ENCODE results near the gene FADS2. TPM values are rescaled to one million over a fixed set of nuclear protein-coding genes. Genes with fewer than 3 reads are reported as not detected.

The FADS2 gene
- total and polyA plus RNA-seq, 2 of the 13 experiments (the other 11 are each of a cell fraction or from before 2014, with no cell fraction given), result 90.1 to 124 TPM

DNA sequence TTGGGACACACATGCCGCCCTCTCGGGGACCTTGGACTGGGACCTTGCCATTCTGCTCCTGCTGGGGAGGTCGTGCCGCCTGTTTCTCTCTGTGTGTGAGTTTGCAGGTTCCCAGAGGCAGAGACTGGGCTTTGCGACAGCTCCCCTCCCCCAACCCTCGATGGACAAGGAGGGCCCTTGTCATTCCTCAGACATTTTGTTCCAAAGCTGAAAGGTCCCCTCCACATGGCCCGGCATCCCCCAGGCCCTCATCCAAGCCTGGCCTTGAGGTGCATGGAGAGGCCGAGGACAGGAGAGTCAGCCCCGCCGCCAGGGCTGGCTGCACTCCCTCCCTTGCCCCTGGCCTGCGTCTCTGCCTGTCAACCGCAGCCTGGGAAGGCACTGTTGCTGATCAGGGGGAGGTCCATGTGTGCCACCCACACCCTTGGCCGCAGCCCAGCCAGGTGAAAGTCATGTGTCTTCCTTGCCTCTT is 25.6 kb downstream of the FADS2 start:
- Histone ChIP-seq H3K27me3 (ENCODE audit: control insufficient read depth in 1 of 2, insufficient read depth in 2 of 2, low read length in 2 of 2) (no peaks in the 10 kb centered on the region), H4K20me1 (ENCODE audit: insufficient read depth, low read length) (no peaks in the 10 kb centered on the region), H3K9ac (ENCODE audit: insufficient read depth, low read depth, low read length) (no peak overlapping the region), H3K4me3 (replicated peaks in 1 of 3; ENCODE audit: insufficient read depth in 1 of 3, low read depth in 2 of 3, low read length in 3 of 3) (no peak overlapping the region), H3K79me2 (ENCODE audit: insufficient read depth, low read length) (no peaks in the 10 kb centered on the region), H3K4me1 (ENCODE audit: insufficient read depth, low read length) (no peaks in the 10 kb centered on the region), H2AFZ (ENCODE audit: low read length) (no peak overlapping the region), H3K36me3 (replicated peaks in 1 of 2; ENCODE audit: control insufficient read depth in 1 of 2, insufficient read depth in 2 of 2, low read length in 2 of 2) (peaks cover 1 to 41% of the 10 kb centered on the region in 2 experiments), H3K27ac (ENCODE audit: extremely low read length, insufficient read depth, low read length) (no peak overlapping the region), H3K9me3 (ENCODE audit: low read length) (no peaks in the 10 kb centered on the region), H3K4me2 (ENCODE audit: low read depth, low read length) (no peak overlapping the region)
- ChIA-PET POLR2A (no interaction called here), CTCF (ENCODE audit: low intra/inter-chr PET ratio, low total read pairs) (no interaction called here)
- FAIRE-seq, result no peak
- intact Hi-C loops (cut with micrococcal nuclease; ENCODE audit: unreplicated experiment) (no loop called here), in situ Hi-C loops (cut with HindIII; ENCODE audit: extremely low pct_ligation_motif_present, low pct_unique_long_range_greater_than_20kb) (no loop called here)
- WGBS (ENCODE audit: low lambda C conversion rate), result 100% methylated on average over 1 of the region's 13 CpGs
- ATAC-seq, result no peak
- TF ChIP-seq, protein P1, sequence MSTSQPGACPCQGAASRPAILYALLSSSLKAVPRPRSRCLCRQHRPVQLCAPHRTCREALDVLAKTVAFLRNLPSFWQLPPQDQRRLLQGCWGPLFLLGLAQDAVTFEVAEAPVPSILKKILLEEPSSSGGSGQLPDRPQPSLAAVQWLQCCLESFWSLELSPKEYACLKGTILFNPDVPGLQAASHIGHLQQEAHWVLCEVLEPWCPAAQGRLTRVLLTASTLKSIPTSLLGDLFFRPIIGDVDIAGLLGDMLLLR (CRISPR knock-in tag; IDR thresholded peaks at IDR 0.05), result no peak
- no peak for TF ChIP-seq MTA3 (CRISPR knock-in tag; IDR thresholded peaks at IDR 0.05)
- no peak for TF ChIP-seq ZNF703 (CRISPR knock-in tag; IDR thresholded peaks at IDR 0.05; ENCODE audit: borderline replicate concordance)
- BruUV-seq (replicated peaks), result no TSS peak
- DNase-seq (ENCODE audit: low spot score), result no peak

DNA sequence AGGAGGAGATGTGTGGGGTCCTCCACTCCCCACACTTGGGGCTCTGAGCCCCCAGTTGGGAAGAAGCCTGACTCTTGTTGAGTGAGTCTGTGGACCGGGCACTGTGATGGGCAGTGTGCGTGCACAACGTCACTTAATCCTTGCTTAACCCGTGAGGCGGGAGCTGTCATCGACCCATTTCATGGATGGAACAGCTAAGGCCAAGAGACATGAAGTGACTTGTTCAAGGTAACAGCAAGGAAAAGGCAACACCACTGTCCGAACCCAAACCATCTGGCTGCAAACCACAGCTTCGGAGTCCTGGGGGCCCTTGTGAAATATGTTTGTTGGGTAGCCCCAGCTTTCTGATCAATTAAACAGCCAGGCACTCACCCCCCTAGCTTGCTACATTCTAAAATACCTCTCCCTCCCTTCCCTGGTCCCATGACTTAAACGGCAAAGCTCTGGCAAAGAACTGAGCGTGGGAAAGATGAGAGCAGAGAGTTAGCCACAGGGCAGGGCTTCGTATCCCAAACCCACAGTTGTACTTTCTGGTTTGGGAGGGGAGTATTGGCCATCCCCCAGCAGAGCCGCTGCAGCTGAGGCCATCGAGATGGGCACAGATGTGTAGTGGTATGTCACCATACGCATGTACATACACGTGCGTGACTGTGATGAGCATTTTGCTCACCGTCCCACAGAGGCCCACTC is 26.3 kb downstream of the FADS2 start:
- H3K9ac ChIP-seq (ENCODE audit: insufficient read depth, low read depth, low read length), result no peak overlapping the region
- no TSS peak for BruUV-seq (replicated peaks)
- no peak overlapping the region for H2AFZ ChIP-seq (ENCODE audit: low read length)
- FAIRE-seq, result no peak
- no peaks in the 10 kb centered on the region for H3K9me3 ChIP-seq (ENCODE audit: low read length)
- ChIA-PET CTCF (ENCODE audit: low intra/inter-chr PET ratio, low total read pairs) (no interaction called here), POLR2A (no interaction called here)
- no peak overlapping the region for H3K4me3 ChIP-seq (replicated peaks in 1 of 3; ENCODE audit: insufficient read depth in 1 of 3, low read depth in 2 of 3, low read length in 3 of 3)
- intact Hi-C loops (cut with micrococcal nuclease; ENCODE audit: unreplicated experiment), result no loop called here
- no peak for DNase-seq (ENCODE audit: low spot score)
- H3K4me1 ChIP-seq (ENCODE audit: insufficient read depth, low read length), result no peaks in the 10 kb centered on the region
- H3K27me3 ChIP-seq (ENCODE audit: control insufficient read depth in 1 of 2, insufficient read depth in 2 of 2, low read length in 2 of 2), result no peaks in the 10 kb centered on the region
- over 99% methylated on average over 14 of the region's 17 CpGs for WGBS (ENCODE audit: low lambda C conversion rate)
- ATAC-seq, result no peak; the same call in 2 of the 3 replicates
- no peak overlapping the region for H3K27ac ChIP-seq (ENCODE audit: extremely low read length, insufficient read depth, low read length)
- no peak for TF ChIP-seq SP1 (IDR thresholded peaks at IDR 0.05)
- no peak for TF ChIP-seq SP1 (CRISPR knock-in tag; IDR thresholded peaks at IDR 0.05)
- TF ChIP-seq PHF20 (CRISPR knock-in tag; IDR thresholded peaks at IDR 0.05), result no peak
- peak; percentile 80 for TF ChIP-seq ZNF629 (CRISPR knock-in tag; conservative IDR thresholded peaks at IDR 0.05)
- TF ChIP-seq, protein P2, sequence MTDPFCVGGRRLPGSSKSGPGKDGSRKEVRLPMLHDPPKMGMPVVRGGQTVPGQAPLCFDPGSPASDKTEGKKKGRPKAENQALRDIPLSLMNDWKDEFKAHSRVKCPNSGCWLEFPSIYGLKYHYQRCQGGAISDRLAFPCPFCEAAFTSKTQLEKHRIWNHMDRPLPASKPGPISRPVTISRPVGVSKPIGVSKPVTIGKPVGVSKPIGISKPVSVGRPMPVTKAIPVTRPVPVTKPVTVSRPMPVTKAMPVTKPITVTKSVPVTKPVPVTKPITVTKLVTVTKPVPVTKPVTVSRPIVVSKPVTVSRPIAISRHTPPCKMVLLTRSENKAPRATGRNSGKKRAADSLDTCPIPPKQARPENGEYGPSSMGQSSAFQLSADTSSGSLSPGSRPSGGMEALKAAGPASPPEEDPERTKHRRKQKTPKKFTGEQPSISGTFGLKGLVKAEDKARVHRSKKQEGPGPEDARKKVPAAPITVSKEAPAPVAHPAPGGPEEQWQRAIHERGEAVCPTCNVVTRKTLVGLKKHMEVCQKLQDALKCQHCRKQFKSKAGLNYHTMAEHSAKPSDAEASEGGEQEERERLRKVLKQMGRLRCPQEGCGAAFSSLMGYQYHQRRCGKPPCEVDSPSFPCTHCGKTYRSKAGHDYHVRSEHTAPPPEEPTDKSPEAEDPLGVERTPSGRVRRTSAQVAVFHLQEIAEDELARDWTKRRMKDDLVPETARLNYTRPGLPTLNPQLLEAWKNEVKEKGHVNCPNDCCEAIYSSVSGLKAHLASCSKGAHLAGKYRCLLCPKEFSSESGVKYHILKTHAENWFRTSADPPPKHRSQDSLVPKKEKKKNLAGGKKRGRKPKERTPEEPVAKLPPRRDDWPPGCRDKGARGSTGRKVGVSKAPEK (CRISPR knock-in tag; IDR thresholded peaks at IDR 0.05; ENCODE audit: borderline replicate concordance), result no peak
- H3K4me2 ChIP-seq (ENCODE audit: low read depth, low read length), result no peak overlapping the region
- no peaks in the 10 kb centered on the region for H3K79me2 ChIP-seq (ENCODE audit: insufficient read depth, low read length)
- in situ Hi-C loops (cut with HindIII; ENCODE audit: extremely low pct_ligation_motif_present, low pct_unique_long_range_greater_than_20kb), result no loop called here
- H3K36me3 ChIP-seq (replicated peaks in 1 of 2; ENCODE audit: control insufficient read depth in 1 of 2, insufficient read depth in 2 of 2, low read length in 2 of 2), result peaks cover 1 to 35% of the 10 kb centered on the region in 2 experiments; a peak in 4 of 5 replicates
- H4K20me1 ChIP-seq (ENCODE audit: insufficient read depth, low read length), result no peaks in the 10 kb centered on the region

All from HepG2 (cell line).